ENCODE results near the gene EYS.

Gene EYS

DNA sequence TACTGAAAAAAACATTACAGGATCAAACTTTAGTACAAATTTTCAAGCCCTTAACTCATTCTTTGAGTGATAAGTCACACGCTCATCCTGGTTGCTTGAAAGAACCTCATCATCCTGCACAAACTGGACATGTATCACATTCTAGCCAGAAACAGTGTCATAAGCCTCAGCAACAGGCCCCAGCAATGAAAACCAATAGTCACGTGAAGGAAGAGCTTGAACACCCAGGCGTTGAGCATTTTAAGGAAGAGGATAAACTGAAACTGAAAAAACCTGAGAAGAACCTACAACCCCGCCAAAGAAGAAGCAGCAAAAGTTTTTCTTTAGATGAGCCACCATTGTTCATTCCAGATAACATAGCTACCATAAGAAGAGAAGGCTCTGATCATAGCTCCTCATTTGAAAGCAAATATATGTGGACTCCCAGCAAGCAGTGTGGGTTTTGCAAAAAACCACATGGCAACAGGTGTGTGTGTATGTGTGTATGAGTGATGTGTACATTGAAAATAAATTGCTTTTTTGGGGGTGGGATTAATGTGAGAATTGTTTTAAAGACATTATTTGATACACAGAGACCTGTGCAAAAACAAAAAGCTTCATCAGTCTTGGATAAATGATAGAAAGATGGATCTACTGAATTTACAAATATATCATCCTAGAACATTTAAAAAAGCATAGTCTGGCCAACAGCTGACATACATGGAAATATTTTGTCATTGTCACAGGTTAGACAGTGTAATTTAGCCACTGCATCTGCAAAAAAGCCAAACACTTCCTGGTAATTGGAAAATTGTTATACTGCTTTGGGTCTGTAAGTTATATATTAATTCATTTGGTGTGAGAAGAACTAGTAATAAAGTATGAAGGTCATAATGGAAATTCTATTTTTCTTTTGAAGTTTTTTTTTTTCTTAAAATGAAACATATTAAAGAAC, 2021.3 kb downstream of the EYS start:
- TF ChIP-seq POLR2A (IDR thresholded peaks at IDR 0.05; ENCODE audit: extremely low read depth, insufficient read length) (no peak), CTCF (IDR thresholded peaks at IDR 0.05; ENCODE audit: low read depth, low read length) (no peak), MAX (IDR thresholded peaks at IDR 0.05; ENCODE audit: low read depth, low read length) (no peak), MYC (IDR thresholded peaks at IDR 0.05; ENCODE audit: low read depth, low read length) (no peak)
- H3K4me3 ChIP-seq (ENCODE audit: low read depth, low read length): no peak overlapping the region
- no peak for DNase-seq (ENCODE audit: low read depth)

GRCh38 chr6:63683071-63683603, 2023.9 kb downstream of the EYS start:
- no peak overlapping the region for H3K4me3 ChIP-seq (ENCODE audit: low read depth, low read length)
- DNase-seq (ENCODE audit: low read depth): no peak
- no peak for TF ChIP-seq MAX (IDR thresholded peaks at IDR 0.05; ENCODE audit: low read depth, low read length)
- no peak for TF ChIP-seq CTCF (IDR thresholded peaks at IDR 0.05; ENCODE audit: low read depth, low read length)
- no peak for TF ChIP-seq MYC (IDR thresholded peaks at IDR 0.05; ENCODE audit: low read depth, low read length)
- TF ChIP-seq POLR2A (IDR thresholded peaks at IDR 0.05; ENCODE audit: extremely low read depth, insufficient read length): no peak

DNA sequence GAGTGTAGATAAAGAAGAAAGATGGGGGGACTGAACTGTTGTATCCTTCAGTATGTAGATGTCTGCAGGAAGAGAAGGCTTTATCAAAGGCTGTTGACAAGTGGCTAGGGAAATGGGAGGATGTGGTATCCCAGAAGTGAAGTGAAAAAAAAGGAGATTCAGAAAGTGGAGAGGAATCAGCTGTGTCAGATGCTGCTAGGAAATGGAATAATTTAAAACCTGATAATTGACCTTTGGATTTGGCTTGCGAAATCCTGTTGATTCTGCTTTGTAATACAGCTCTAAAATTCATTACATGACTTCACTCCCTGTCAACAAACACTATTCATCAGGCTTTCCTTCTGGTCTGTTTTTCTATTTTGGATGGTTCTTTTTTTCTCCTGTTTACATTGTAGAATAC, 2029.7 kb downstream of the EYS start:
- no peak for DNase-seq (ENCODE audit: low read depth)
- TF ChIP-seq POLR2A (IDR thresholded peaks at IDR 0.05; ENCODE audit: extremely low read depth, insufficient read length): no peak
- TF ChIP-seq MAX (IDR thresholded peaks at IDR 0.05; ENCODE audit: low read depth, low read length): no peak
- no peak for TF ChIP-seq CTCF (IDR thresholded peaks at IDR 0.05; ENCODE audit: low read depth, low read length)
- no peak for TF ChIP-seq MYC (IDR thresholded peaks at IDR 0.05; ENCODE audit: low read depth, low read length)
- no peak overlapping the region for H3K4me3 ChIP-seq (ENCODE audit: low read depth, low read length)

DNA sequence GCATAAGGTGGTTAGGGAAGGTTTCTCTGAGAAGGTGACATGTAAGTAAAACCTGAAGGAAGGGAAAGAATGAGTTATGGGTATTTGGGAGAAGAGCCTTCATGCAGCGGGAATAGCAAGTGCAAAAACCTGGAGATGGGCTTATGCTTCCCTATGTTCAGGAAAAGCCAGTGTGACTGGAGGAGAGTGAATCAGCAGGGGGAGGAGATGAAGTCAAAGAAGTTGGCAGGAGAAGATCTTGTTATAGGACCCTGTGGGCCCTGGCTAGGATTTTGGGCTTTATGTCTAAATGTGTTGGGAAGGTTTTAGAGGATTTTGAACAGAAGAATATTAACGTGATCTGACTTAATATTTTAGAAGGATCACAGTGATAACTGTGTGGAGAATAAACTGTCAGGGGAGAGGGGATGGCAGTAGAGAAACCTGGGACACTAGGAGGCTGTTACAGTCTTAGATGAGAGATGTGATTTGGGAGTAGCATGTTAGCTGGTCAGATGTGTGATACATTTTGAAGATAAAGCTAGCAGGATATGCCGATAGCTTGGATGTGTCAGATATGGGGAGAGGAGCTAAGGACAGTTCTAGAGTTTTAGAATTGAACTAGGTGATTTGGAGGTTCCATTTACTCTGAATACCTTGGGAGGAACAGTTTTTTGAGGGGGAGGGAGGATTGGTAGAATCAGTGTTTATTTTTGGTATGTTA, 2030.5 kb downstream of the EYS start:
- no peak for DNase-seq (ENCODE audit: low read depth)
- TF ChIP-seq MYC (IDR thresholded peaks at IDR 0.05; ENCODE audit: low read depth, low read length) (no peak), POLR2A (IDR thresholded peaks at IDR 0.05; ENCODE audit: extremely low read depth, insufficient read length) (no peak), CTCF (IDR thresholded peaks at IDR 0.05; ENCODE audit: low read depth, low read length) (no peak), MAX (IDR thresholded peaks at IDR 0.05; ENCODE audit: low read depth, low read length) (no peak)
- H3K4me3 ChIP-seq (ENCODE audit: low read depth, low read length): no peak overlapping the region

- no peak overlapping the region for H3K4me3 ChIP-seq (ENCODE audit: low read depth, low read length)
- no peak for DNase-seq (ENCODE audit: low read depth)
- TF ChIP-seq MYC (IDR thresholded peaks at IDR 0.05; ENCODE audit: low read depth, low read length) (no peak), MAX (IDR thresholded peaks at IDR 0.05; ENCODE audit: low read depth, low read length) (no peak), CTCF (IDR thresholded peaks at IDR 0.05; ENCODE audit: low read depth, low read length) (no peak), POLR2A (IDR thresholded peaks at IDR 0.05; ENCODE audit: extremely low read depth, insufficient read length) (no peak)
Observed at GRCh38 chr6:63675138-63675537, 2031.9 kb downstream of the EYS start.
